ENCODE data around the gene LIPF. TPM values are rescaled to one million over a fixed set of nuclear protein-coding genes. Genes with fewer than 3 reads are reported as not detected.

Gene LIPF
- total RNA-seq, 4 donors from 2014 or later = not detected

DNA sequence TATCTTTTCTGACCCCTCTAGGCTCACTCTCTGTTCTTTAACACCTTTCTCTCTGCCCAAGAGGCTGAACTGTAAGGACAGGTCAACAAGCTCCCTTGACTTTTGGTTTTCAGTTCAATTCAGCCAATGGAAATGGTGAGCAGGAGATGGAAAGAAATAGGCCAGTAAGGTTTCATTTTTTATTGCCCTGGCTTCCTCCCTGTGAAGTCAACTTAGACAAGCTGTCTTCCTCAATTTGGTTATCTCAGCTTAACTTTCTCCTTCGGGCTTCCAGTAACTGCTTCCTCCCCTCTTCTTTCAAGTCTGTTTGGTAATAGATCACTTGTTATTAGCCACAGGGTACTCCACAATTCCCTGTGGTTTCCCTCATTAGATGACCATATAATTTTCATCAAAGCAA, 61.6 kb downstream of the LIPF start:
- no peak for DNase-seq (ENCODE audit: low spot score)
- ATAC-seq (ENCODE audit: low FRiP score) = no peak
- TF ChIP-seq, protein P1, sequence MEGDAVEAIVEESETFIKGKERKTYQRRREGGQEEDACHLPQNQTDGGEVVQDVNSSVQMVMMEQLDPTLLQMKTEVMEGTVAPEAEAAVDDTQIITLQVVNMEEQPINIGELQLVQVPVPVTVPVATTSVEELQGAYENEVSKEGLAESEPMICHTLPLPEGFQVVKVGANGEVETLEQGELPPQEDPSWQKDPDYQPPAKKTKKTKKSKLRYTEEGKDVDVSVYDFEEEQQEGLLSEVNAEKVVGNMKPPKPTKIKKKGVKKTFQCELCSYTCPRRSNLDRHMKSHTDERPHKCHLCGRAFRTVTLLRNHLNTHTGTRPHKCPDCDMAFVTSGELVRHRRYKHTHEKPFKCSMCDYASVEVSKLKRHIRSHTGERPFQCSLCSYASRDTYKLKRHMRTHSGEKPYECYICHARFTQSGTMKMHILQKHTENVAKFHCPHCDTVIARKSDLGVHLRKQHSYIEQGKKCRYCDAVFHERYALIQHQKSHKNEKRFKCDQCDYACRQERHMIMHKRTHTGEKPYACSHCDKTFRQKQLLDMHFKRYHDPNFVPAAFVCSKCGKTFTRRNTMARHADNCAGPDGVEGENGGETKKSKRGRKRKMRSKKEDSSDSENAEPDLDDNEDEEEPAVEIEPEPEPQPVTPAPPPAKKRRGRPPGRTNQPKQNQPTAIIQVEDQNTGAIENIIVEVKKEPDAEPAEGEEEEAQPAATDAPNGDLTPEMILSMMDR (IDR thresholded peaks at IDR 0.05) = no peak

DNA sequence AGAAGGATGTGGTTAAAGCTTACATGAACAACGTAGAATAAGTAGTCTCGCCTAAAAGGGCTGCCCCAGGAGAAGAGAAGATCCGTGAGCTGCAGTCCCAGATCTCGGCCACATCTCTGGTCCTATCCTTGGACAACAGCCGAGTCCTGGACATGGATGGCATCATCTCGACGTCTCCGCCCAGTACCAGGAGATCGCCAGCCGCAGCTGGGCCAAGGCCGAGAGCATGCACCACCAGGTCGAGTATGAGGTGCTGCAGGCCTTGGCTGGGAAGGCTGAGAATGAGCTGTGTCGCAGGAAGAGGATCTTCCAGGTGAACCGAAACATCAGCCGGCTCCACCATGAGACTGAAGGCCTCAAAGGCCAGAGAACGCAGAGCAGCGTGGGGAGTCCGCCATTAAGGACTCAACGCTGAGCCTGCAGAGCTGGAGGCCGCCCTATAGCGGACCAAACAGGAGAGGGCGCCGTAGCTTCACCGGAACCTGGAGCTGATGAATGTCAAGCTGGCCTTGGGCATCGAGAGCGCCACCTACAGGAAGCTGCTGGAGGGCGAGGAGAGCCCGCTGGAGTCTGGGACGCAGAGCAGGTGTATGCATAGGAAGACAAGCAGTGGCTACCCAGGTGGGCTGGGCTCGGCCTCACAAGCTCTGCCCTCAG, 64.0 kb downstream of the LIPF start:
- ATAC-seq (ENCODE audit: low FRiP score) = no peak
- TF ChIP-seq, protein P1 (IDR thresholded peaks at IDR 0.05) = no peak
- no peak for DNase-seq (ENCODE audit: low spot score)

Other genes starting within 250 kb of the LIPF start
- 10 to 100 TPM; 13.3 to 24.7 (median 18.3) TPM for gene RNLS, start 81.1 kb upstream of the LIPF start, total RNA-seq
- gene LIPJ, start 77.7 kb upstream of the LIPF start, total RNA-seq = under 1 TPM in 3 of 4 donors, not detected in 1; 0.19 to 0.47 (median 0.46) TPM
- gene LIPK, start 41.8 kb downstream of the LIPF start, total RNA-seq = not detected
- gene LIPN, start 95.6 kb downstream of the LIPF start, total RNA-seq = 1 to 10 TPM in 1 of 4 donors, under 1 TPM in 1, not detected in 2; 0.56 to 1.4 TPM
- gene LIPM, start 138.3 kb downstream of the LIPF start, total RNA-seq = not detected
- gene ANKRD22, start 187.4 kb downstream of the LIPF start, total RNA-seq = under 1 TPM in 1 of 4 donors, not detected in 3; 0.63 TPM
- gene STAMBPL1, start 215.8 kb downstream of the LIPF start, total RNA-seq = 10 to 100 TPM; 14.4 to 25.1 (median 16.2) TPM